Vagina (tissue), 2 donors: ENCODE measurements around the gene HMGXB4. TPM values are rescaled to one million over a fixed set of nuclear protein-coding genes. Genes with fewer than 3 reads are reported as not detected.

Source experiments
- DNase-seq, 2 donors: peaks; one replicate each; pipeline ENCODE4 v3.0.0-alpha.2; 2017; ENCODE audit errors: extremely low spot score in 2 of 2
- H3K27ac ChIP-seq: fragments of 200-600 bp; sonication (generic); one replicate; pipeline ENCODE4 v1.5.1; 2019
- H3K27me3 ChIP-seq: fragments of 200-600 bp; sonication (generic); one replicate; pipeline ENCODE4 v1.5.1; 2019
- H3K36me3 ChIP-seq, 2 donors: fragments of 200-600 bp; sonication (generic); one replicate each; pipeline ENCODE4 v1.5.1; 2017 to 2019
- H3K4me1 ChIP-seq: fragments of 200-600 bp; sonication (generic); one replicate; pipeline ENCODE4 v1.5.1; 2019
- H3K4me3 ChIP-seq, 2 donors: fragments of 200-600 bp; sonication (generic); 1 replicate in 1 of 2; 2 replicates in 1 of 2; pipeline ENCODE4 v1.5.1; 2016 to 2019
- H3K9me3 ChIP-seq: fragments of 200-600 bp; sonication (generic); one replicate; pipeline ENCODE4 v1.5.1; 2019
- POLR2A ChIP-seq, 2 donors: fragments of 450-650 bp; IDR thresholded peaks; one replicate each; pipeline ENCODE4 v1.6.1; 2017; ENCODE audit warnings: antibody characterized with exemption in 2 of 2, mild to moderate bottlenecking in 2 of 2, moderate library complexity in 2 of 2
- POLR2AphosphoS5 ChIP-seq, 2 donors: sonication (generic); formaldehyde crosslinking; IDR thresholded peaks; one replicate each; pipeline ENCODE4 v1.9.0; 2017; ENCODE audit warnings: antibody characterized with exemption in 2 of 2, mild to moderate bottlenecking in 2 of 2, low read depth in 1 of 2; ENCODE audit not compliant: insufficient read depth in 1 of 2
- intact Hi-C: fragments of 100-400 bp; cut with DNase I; formaldehyde crosslinking; loops from one replicate; pipeline ENCODE4 v1.15.1; 2023
- total RNA-seq: library from RNA; depleted of rRNA; stranded (reverse); fragments of >200 nt; gene quantifications from one replicate; pipeline ENCODE4 v1.2.3, GENCODE V29; 2016
- TF ChIP-seq, protein P1 (sequence below), 3 experiments: fragments of 450-650 bp in 2 of 3; fragments of 200-600 bp in 1 of 3; sonication (generic) in 1 of 3; IDR thresholded peaks; one replicate each; pipeline ENCODE4 v1.5.1; 2017 to 2019; ENCODE audit warnings: antibody characterized with exemption in 3 of 3, mild to moderate bottlenecking in 2 of 3, moderate library complexity in 2 of 3

The HMGXB4 gene
- total RNA-seq, 1 donor from 2014 or later = 12.8 TPM

DNA sequence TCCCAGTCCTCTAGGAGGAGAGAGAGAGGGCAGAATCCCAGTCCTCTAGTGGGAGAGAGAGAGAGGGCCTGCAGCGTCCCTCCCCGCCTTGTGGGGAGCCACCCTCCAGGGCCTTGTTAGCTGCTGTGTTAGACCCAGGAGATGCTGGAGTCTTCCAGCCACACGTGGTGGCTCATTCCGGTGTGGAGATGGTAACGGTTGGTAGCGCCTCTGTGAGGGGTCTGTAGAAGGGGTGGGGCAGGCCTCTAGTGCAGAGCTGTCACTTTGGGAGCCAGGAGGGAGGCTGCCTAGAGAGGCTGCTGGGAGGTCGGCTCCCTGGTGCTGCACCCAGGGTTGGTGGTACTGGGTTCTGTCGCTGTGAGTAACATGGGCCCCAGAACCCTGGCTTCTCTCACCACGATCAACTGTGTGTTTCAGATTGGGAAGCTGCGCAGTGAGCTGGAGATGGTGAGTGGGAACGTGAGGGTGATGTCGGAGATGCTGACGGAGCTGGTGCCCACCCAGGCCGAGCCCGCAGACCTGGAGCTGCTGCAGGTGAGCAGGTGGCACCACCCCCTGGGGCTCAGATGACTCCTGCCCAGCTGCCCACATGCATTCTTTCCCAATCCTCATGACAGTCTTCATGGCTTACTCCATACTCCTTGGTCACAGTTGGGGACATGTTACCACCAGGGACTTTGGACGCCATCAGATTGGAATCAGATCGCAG is 69.7 kb downstream of the HMGXB4 start:
- H3K27me3 ChIP-seq = no peaks in the 10 kb centered on the region
- H3K9me3 ChIP-seq = no peaks in the 10 kb centered on the region
- no peak overlapping the region for H3K4me3 ChIP-seq
- no peak for DNase-seq
- intact Hi-C loops = no loop called here
- peaks cover 13% of the 10 kb centered on the region for H3K4me1 ChIP-seq
- H3K36me3 ChIP-seq = peaks cover 0 to 88% of the 10 kb centered on the region in 2 donors
- TF ChIP-seq POLR2A (IDR thresholded peaks at IDR 0.05) (no peak), POLR2AphosphoS5 (IDR thresholded peaks at IDR 0.05; ENCODE audit: insufficient read depth in 1 of 2, low read depth in 1 of 2) (no peak)
- TF ChIP-seq, protein P1, sequence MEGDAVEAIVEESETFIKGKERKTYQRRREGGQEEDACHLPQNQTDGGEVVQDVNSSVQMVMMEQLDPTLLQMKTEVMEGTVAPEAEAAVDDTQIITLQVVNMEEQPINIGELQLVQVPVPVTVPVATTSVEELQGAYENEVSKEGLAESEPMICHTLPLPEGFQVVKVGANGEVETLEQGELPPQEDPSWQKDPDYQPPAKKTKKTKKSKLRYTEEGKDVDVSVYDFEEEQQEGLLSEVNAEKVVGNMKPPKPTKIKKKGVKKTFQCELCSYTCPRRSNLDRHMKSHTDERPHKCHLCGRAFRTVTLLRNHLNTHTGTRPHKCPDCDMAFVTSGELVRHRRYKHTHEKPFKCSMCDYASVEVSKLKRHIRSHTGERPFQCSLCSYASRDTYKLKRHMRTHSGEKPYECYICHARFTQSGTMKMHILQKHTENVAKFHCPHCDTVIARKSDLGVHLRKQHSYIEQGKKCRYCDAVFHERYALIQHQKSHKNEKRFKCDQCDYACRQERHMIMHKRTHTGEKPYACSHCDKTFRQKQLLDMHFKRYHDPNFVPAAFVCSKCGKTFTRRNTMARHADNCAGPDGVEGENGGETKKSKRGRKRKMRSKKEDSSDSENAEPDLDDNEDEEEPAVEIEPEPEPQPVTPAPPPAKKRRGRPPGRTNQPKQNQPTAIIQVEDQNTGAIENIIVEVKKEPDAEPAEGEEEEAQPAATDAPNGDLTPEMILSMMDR (IDR thresholded peaks at IDR 0.05) = no peak
- H3K27ac ChIP-seq = no peak overlapping the region

DNA sequence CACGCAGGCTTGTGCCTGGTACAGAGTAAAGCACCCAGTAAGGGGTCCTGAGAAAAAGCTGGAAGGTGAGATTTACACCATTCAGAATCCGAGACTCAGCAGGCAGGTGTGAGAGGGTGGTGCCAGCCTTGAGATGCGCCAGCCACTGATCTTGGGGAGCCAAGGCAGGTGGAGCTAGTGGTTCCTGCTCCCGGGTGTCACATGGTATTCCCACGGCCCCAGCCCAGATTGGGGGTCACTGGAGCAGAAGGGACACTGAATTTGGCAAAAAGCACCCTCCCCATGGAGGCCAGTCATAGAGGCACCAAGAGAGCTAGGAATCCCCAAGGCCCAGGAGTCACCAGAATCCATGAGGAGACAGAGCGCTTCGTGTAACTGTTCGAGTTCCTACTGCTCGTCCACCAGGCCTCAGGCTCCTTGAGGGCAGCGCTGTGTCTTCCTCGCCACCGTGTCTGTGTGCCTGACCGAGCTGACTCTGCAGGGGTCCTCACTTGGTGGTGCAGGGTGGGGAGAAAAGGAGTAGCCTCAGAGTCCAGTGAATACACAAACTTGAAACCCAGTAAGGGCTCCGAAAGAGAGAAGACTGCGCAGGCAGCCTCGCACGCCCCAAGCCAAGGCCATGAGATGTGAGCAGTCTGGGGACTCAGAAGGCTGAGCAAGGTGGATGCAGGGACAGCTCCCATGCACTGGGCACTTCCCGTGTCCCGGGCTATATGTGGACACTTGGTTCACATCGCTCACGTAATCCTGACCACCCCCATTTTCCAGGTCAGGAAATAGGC is 70.6 kb downstream of the HMGXB4 start:
- H3K27ac ChIP-seq = no peak overlapping the region

DNA sequence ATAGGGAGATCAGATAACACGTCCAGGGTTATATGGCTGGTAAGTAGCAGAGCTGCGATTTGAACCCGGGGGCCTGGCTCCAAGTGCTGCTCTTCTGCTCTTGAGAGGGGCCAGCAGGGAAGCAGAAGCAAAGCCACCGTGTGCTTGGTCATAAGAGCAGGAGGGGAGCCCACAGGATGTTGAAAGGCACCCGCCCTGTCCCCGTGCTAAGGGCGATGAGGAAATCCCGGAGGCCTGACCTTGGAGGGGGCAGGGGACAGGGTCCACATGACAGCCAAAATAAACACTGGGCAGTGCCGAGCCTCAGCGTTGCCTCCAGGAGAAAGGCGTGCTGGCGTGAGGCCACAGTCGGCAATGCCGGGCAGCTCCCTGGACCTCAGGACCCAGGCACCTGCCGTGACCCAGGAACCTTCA is 71.2 kb downstream of the HMGXB4 start:
- no peaks in the 10 kb centered on the region for H3K27me3 ChIP-seq
- peaks cover 0 to 88% of the 10 kb centered on the region in 2 donors for H3K36me3 ChIP-seq
- intact Hi-C loops = no loop called here
- no peak overlapping the region for H3K27ac ChIP-seq
- peaks cover 13% of the 10 kb centered on the region for H3K4me1 ChIP-seq
- H3K9me3 ChIP-seq = no peaks in the 10 kb centered on the region
- TF ChIP-seq, protein P1 (IDR thresholded peaks at IDR 0.05) = no peak
- TF ChIP-seq POLR2AphosphoS5 (IDR thresholded peaks at IDR 0.05; ENCODE audit: insufficient read depth in 1 of 2, low read depth in 1 of 2) (no peak), POLR2A (IDR thresholded peaks at IDR 0.05) (no peak)
- no peak overlapping the region for H3K4me3 ChIP-seq
- DNase-seq = no peak

More for the DNA sequence above, 70.6 kb downstream of the HMGXB4 start:
- H3K36me3 ChIP-seq = peaks cover 0 to 88% of the 10 kb centered on the region in 2 donors
- no peak for DNase-seq
- peaks cover 13% of the 10 kb centered on the region for H3K4me1 ChIP-seq
- no peak overlapping the region for H3K4me3 ChIP-seq
- H3K27me3 ChIP-seq = no peaks in the 10 kb centered on the region
- TF ChIP-seq, protein P1 (IDR thresholded peaks at IDR 0.05) = no peak
- TF ChIP-seq POLR2AphosphoS5 (IDR thresholded peaks at IDR 0.05; ENCODE audit: insufficient read depth in 1 of 2, low read depth in 1 of 2) = no peak
- no peak for TF ChIP-seq POLR2A (IDR thresholded peaks at IDR 0.05)
- H3K9me3 ChIP-seq = no peaks in the 10 kb centered on the region
- intact Hi-C loops = no loop called here

DNA sequence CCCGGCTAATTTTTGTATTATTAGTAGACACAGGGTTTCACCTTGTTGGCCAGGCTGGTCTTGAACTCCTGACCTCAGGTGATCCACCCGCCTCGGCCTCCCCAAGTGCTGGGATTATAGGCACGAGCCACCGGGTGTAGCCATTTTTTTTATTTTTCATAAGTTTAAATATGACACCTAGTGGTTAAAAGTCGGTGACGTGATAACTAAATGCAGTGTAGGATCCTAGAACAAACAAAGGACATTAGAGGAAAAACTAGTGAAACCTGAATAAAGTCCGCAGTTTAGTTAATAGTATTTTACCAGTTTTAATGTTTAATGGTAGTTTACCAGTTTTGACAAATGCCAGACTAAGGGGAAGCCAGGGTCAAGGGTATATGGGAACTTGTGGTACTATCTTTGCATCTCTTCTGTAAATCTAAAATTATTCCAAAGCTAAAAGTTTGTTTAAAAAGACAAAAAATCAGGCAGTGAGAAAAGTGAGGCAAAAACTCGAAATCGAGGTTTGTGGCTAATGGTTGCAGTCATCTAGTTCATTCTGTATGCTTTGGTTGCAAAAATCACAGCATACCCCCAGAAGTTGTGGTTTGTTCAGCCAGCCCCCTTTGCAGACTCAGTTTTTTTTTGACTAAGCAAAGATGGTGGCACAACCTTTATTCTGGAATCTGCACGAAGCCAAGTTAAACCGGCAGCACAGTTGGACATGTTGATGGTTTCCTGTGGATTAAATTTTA is 72.0 kb downstream of the HMGXB4 start:
- DNase-seq = no peak
- no peaks in the 10 kb centered on the region for H3K9me3 ChIP-seq
- no peaks in the 10 kb centered on the region for H3K27me3 ChIP-seq
- no peak overlapping the region for H3K27ac ChIP-seq
- peaks cover 13% of the 10 kb centered on the region for H3K4me1 ChIP-seq
- TF ChIP-seq POLR2A (IDR thresholded peaks at IDR 0.05) = no peak
- TF ChIP-seq, protein P1 (IDR thresholded peaks at IDR 0.05) = no peak
- no peak for TF ChIP-seq POLR2AphosphoS5 (IDR thresholded peaks at IDR 0.05; ENCODE audit: insufficient read depth in 1 of 2, low read depth in 1 of 2)
- intact Hi-C loops = no loop called here
- H3K36me3 ChIP-seq = peaks cover 0 to 88% of the 10 kb centered on the region in 2 donors
- no peak overlapping the region for H3K4me3 ChIP-seq
